Astrocyte of the cerebellum (primary cell): ENCODE data around the gene LOXL3.
"Not testable (repeated sequence)": the region's sequence is repeated elsewhere in the genome, so short reads cannot be mapped to it uniquely, and the experiment has no call there.

Experiments
- DNase-seq: peaks from one replicate; pipeline ENCODE4 v3.0.0-alpha.2; 2011; ENCODE audit warnings: low read depth
- H3K4me3 ChIP-seq: 2 replicates; pipeline ENCODE4 v1.5.1; 2011; ENCODE audit warnings: mild to moderate bottlenecking, low read depth, low read length, moderate library complexity
- in situ Hi-C: cut with HindIII; loops from 2 replicates; pipeline ENCODE4 v1.10.0; 2017; ENCODE audit warnings: low sequenced_read_pairs
- TF ChIP-seq, protein P1 (sequence below): IDR thresholded peaks from 2 replicates; pipeline ENCODE4 v1.5.1; 2012; ENCODE audit warnings: low read length, low read depth, moderate library complexity, mild to moderate bottlenecking; ENCODE audit errors: missing control alignments

LOXL3 gene

DNA sequence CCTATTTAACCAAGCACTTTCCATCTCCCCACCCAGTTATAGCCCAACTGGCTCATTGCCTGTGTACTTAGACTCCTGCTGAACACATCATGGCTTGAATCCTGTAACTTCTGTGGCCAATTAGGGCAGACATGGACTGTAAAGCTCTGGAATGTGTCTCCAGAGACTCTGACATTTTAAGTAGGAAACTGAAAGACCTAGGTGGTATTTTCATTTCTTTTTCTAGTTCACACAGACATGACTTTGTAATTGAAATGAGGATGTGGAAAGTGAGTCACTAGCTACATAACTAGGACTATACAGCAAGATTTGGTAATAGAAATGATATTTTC lies 13.0 kb upstream of the LOXL3 start:
- no peak overlapping the region for H3K4me3 ChIP-seq
- DNase-seq, result peak; percentile 93

DNA sequence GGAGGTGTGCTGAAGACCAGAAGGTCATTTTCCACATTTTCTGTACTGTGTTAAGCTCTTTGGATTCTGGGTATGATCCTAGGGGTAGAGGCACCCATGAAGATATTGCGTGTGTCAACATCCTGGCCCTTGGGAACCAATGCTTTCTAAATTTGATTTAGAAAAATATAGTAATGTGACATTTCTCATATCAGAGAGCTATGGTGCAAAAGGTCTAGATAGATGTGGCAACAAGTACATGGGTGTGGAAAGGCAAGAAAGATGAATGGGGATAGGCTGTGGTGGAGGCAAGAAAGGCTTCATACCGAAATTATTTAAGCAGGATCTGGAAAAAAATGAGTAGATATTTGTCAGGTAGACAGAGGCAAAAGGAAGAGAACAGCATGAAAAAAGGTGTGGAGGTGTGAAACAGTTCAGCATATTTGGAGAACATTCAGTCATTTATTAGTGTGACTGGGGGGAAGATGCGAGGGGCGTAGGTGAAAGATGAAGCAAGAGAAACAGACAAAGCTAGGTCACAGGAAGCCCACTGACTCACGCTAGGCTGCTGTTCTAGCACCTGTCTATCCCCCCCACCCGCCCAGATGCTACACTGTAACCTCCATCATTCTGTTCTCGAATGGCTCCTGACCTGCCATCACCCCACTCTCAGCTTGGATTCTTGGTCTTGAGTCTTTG lies 12.5 kb upstream of the LOXL3 start:
- TF ChIP-seq, protein P1, sequence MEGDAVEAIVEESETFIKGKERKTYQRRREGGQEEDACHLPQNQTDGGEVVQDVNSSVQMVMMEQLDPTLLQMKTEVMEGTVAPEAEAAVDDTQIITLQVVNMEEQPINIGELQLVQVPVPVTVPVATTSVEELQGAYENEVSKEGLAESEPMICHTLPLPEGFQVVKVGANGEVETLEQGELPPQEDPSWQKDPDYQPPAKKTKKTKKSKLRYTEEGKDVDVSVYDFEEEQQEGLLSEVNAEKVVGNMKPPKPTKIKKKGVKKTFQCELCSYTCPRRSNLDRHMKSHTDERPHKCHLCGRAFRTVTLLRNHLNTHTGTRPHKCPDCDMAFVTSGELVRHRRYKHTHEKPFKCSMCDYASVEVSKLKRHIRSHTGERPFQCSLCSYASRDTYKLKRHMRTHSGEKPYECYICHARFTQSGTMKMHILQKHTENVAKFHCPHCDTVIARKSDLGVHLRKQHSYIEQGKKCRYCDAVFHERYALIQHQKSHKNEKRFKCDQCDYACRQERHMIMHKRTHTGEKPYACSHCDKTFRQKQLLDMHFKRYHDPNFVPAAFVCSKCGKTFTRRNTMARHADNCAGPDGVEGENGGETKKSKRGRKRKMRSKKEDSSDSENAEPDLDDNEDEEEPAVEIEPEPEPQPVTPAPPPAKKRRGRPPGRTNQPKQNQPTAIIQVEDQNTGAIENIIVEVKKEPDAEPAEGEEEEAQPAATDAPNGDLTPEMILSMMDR, result no peak
- no peak for DNase-seq
- no peak overlapping the region for H3K4me3 ChIP-seq
- in situ Hi-C loops, result no loop called here

More for the DNA sequence above, 13.0 kb upstream of the LOXL3 start:
- in situ Hi-C loops, result no loop called here
- TF ChIP-seq, protein P1, result no peak

DNA sequence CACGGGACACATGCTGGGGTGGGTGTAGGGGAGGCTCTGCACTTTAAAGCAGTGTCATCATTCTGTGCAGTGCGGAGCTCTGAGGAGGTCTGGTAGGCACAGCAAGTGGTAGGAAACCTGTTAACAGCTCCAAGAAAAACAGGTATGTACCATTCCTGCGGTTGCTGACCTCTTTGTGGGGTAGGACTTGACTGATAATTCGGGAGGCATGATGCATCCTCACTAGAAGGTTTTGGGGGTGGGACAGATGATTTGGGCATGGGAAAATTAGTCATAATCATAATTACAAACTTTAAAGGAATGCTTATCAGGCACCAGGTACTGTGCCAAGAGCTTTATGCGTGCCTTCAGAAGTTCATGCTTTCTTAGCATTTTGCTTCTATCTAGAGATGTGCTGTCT lies 10.5 kb upstream of the LOXL3 start:
- in situ Hi-C loops, result no loop called here
- no peak overlapping the region for H3K4me3 ChIP-seq
- TF ChIP-seq, protein P1, result no peak
- DNase-seq, result peak; percentile 66

DNA sequence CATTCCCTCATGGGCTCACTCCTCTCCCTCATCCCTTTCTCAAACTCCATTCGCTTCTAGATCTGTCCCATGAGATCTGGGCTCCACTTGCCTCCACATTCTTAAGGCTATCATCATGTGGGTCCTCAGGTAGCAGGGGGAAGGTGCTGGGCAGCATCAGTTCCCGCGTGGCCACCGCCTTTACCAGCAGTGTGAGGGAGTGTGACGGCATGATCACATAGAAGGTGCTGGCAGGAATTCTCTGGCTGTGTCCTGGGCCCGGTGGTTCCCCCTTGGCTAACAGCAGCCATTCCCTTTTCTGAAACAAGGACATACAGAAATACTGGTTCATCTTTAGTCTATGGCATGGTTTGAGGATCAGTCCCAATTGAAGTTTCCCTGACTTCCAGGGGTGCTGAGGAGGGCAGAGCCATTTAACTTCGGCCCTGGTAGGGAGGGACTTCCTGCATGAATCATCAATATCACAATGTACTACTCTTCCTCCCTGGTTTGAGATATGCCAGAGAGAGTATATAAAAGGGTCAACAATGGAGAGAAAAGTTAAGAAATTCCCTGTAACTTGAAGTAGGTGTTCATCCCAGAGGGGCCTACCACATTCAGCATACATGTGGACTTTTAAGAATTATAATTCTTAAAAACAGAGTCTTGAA lies 8.5 kb upstream of the LOXL3 start:
- no peak overlapping the region for H3K4me3 ChIP-seq
- TF ChIP-seq, protein P1, result no peak
- in situ Hi-C loops, result no loop called here
- no peak for DNase-seq

DNA sequence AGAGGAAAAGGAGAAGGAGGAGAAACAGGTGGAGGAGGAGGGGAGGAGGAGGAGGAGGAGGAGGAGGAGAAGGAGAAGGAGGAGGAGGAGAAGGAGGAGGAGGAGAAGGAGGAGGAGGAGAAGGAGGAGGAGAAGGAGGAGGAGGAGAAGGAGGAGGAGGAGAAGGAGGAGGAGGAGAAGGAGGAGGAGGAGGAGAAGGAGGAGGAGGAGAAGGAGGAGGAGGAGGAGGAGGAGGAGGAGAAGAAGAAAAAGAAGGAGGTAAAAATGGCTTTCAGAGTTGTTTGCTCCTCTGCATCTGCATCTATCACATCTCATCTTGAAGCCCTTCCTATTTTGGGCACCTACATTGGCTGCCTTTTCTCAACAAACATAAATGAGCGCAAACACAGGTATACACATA lies 7.3 kb upstream of the LOXL3 start:
- in situ Hi-C loops, DNase-seq, H3K4me3 ChIP-seq: not testable (repeated sequence)

- H3K4me3 ChIP-seq, result no peak overlapping the region
- no peak for DNase-seq
- TF ChIP-seq, protein P1, result no peak
- in situ Hi-C loops, result no loop called here
Observed at GRCh38 chr2:74560591-74560990, 6.8 kb upstream of the LOXL3 start.

GRCh38 chr2:74559912-74560311 lies 6.2 kb upstream of the LOXL3 start:
- no peak overlapping the region for H3K4me3 ChIP-seq
- TF ChIP-seq, protein P1, result no peak
- in situ Hi-C loops, result no loop called here
- no peak for DNase-seq
